Measurements from ENCODE around the gene SEMA4C. TPM values are rescaled to one million over a fixed set of nuclear protein-coding genes. Genes with fewer than 3 reads are reported as not detected.

Gene SEMA4C
- total and polyA plus RNA-seq, 5 donors: 19.3 to 28.5 (median 23.5) TPM

- WGBS: under 1% methylated on average over 103 of the region's 103 CpGs
- Histone ChIP-seq H3K4me3 (ENCODE audit: low read length) (peak within 1 kb of the TSS; percentile 92), H3K9me3 (ENCODE audit: control insufficient read depth, low read length) (no peaks in the 10 kb centered on the region), H3K27me3 (ENCODE audit: control insufficient read depth, insufficient read depth) (no peaks in the 10 kb centered on the region), H3K4me1 (ENCODE audit: control insufficient read depth, insufficient read depth, low read length) (peaks cover 25% of the 10 kb centered on the region), H3K27ac (ENCODE audit: low read length) (peak within 1 kb of the TSS; percentile 96)
- ATAC-seq: peak; percentile 98
- DNase-seq: peak; percentile 97 to 99 (median 99)
- intact Hi-C loops (cut with DNase I): no loop called here
Measured at GRCh38 chr2:96816127-96816835, 53.6 kb downstream of the SEMA4C start, which contains the start of gene CNNM3. Gene CNNM3, plus strand, starts transcription at chr2:96816268. Its CDS starts 10 bp downstream, at chr2:96816278.

- Histone ChIP-seq H3K4me3 (ENCODE audit: low read length) (peak overlapping the region; percentile 92), H3K4me1 (ENCODE audit: control insufficient read depth, insufficient read depth, low read length) (peaks cover 29% of the 10 kb centered on the region), H3K27me3 (ENCODE audit: control insufficient read depth, insufficient read depth) (no peaks in the 10 kb centered on the region), H3K9me3 (ENCODE audit: control insufficient read depth, low read length) (no peaks in the 10 kb centered on the region), H3K27ac (ENCODE audit: low read length) (peak overlapping the region; percentile 85)
- ATAC-seq (no peak), DNase-seq (peak in 2 of 3 donors; percentile 57 to 65)
- intact Hi-C loops (cut with DNase I): no loop called here
- 2% methylated on average over 60 of the region's 60 CpGs for WGBS
Measured at GRCh38 chr2:96815326-96816126, 54.4 kb downstream of the SEMA4C start.

- intact Hi-C loops (cut with DNase I): no loop called here
- Histone ChIP-seq H3K27ac (ENCODE audit: low read length) (no peak overlapping the region), H3K4me1 (ENCODE audit: control insufficient read depth, insufficient read depth, low read length) (peaks cover 21% of the 10 kb centered on the region)
Measured at GRCh38 chr2:96813656-96814055, 56.2 kb downstream of the SEMA4C start.

GRCh38 chr2:96811917-96812316, 58.0 kb downstream of the SEMA4C start:
- WGBS: 22% methylated on average over 3 of the region's 3 CpGs
- H3K27ac ChIP-seq (ENCODE audit: low read length): peak overlapping the region; percentile 61

More at GRCh38 chr2:96813656-96814055, 56.2 kb downstream of the SEMA4C start:
- WGBS: 90% methylated on average over 4 of the region's 4 CpGs
- Histone ChIP-seq H3K4me3 (ENCODE audit: low read length) (no peak overlapping the region), H3K27me3 (ENCODE audit: control insufficient read depth, insufficient read depth) (no peaks in the 10 kb centered on the region), H3K9me3 (ENCODE audit: control insufficient read depth, low read length) (no peaks in the 10 kb centered on the region)
- DNase-seq: no peak
- no peak for ATAC-seq

GRCh38 chr2:96810783-96811192, 59.1 kb downstream of the SEMA4C start:
- no peaks in the 10 kb centered on the region for H3K9me3 ChIP-seq (ENCODE audit: control insufficient read depth, low read length)
- DNase-seq (no peak), ATAC-seq (no peak)
- intact Hi-C loops (cut with DNase I): no loop called here
- whole genome bisulfite sequencing: 83% methylated on average over 5 of the region's 5 CpGs
- peaks cover 14% of the 10 kb centered on the region for H3K4me1 ChIP-seq (ENCODE audit: control insufficient read depth, insufficient read depth, low read length)
- H3K4me3 ChIP-seq (ENCODE audit: low read length): no peak overlapping the region
- peak overlapping the region; percentile 45 for H3K27ac ChIP-seq (ENCODE audit: low read length)
- H3K27me3 ChIP-seq (ENCODE audit: control insufficient read depth, insufficient read depth): no peaks in the 10 kb centered on the region

More at GRCh38 chr2:96811917-96812316, 58.0 kb downstream of the SEMA4C start:
- intact Hi-C loops (cut with DNase I): no loop called here
- Histone ChIP-seq H3K9me3 (ENCODE audit: control insufficient read depth, low read length) (no peaks in the 10 kb centered on the region), H3K27me3 (ENCODE audit: control insufficient read depth, insufficient read depth) (no peaks in the 10 kb centered on the region), H3K4me1 (ENCODE audit: control insufficient read depth, insufficient read depth, low read length) (peaks cover 14% of the 10 kb centered on the region), H3K4me3 (ENCODE audit: low read length) (no peak overlapping the region)
- DNase-seq (peak; percentile 79 to 86 (median 82)), ATAC-seq (peak in 1 of 2 donors; percentile 36)

- H3K4me3 ChIP-seq (ENCODE audit: low read length): no peak overlapping the region
- peaks cover 14% of the 10 kb centered on the region for H3K4me1 ChIP-seq (ENCODE audit: control insufficient read depth, insufficient read depth, low read length)
- intact Hi-C loops (cut with DNase I): no loop called here
- no peaks in the 10 kb centered on the region for H3K9me3 ChIP-seq (ENCODE audit: control insufficient read depth, low read length)
- 74% methylated on average over 12 of the region's 12 CpGs for WGBS
- peak overlapping the region; percentile 42 for H3K27ac ChIP-seq (ENCODE audit: low read length)
- H3K27me3 ChIP-seq (ENCODE audit: control insufficient read depth, insufficient read depth): no peaks in the 10 kb centered on the region
- ATAC-seq: peak in 1 of 2 donors; percentile 5
- no peak for DNase-seq
Measured at GRCh38 chr2:96809951-96810782, 59.7 kb downstream of the SEMA4C start.

Other genes starting within 250 kb of the SEMA4C start
- 10 to 100 TPM; 33.9 to 40.9 (median 34.8) TPM for gene KANSL3, start 231.8 kb downstream of the SEMA4C start, total RNA-seq
- 14.5 TPM for gene KANSL3, start 231.8 kb downstream of the SEMA4C start, polyA plus RNA-seq
- gene FER1L5, start 227.3 kb downstream of the SEMA4C start, total RNA-seq: under 1 TPM in 3 of 4 donors, not detected in 1; 0.11 to 0.17 (median 0.15) TPM
- gene FER1L5, start 227.3 kb downstream of the SEMA4C start, polyA plus RNA-seq: 0.05 TPM
- 10 to 100 TPM; 12.9 to 24.3 (median 19.9) TPM for gene LMAN2L, start 130.0 kb downstream of the SEMA4C start, total RNA-seq
- gene LMAN2L, start 130.0 kb downstream of the SEMA4C start, polyA plus RNA-seq: 16.7 TPM
- gene CNNM4, start 109.2 kb downstream of the SEMA4C start, total RNA-seq: 10 to 100 TPM; 10.4 to 24.9 (median 21.5) TPM
- gene CNNM4, start 109.2 kb downstream of the SEMA4C start, polyA plus RNA-seq: 10.4 TPM
- gene CNNM3, start 53.8 kb downstream of the SEMA4C start, total RNA-seq: 10 to 100 TPM in 3 of 4 donors, 1 to 10 TPM in 1; 8.6 to 14.5 (median 11.5) TPM
- gene CNNM3, start 53.8 kb downstream of the SEMA4C start, polyA plus RNA-seq: 7.2 TPM
- 10 to 100 TPM in 3 of 4 donors, 1 to 10 TPM in 1; 8.2 to 27.7 (median 17.3) TPM for gene ANKRD23, start 26.1 kb downstream of the SEMA4C start, total RNA-seq
- 27.0 TPM for gene ANKRD23, start 26.1 kb downstream of the SEMA4C start, polyA plus RNA-seq
- 10 to 100 TPM; 11.8 to 17.3 (median 14.1) TPM for gene ANKRD39, start 12.1 kb downstream of the SEMA4C start, total RNA-seq
- 23.3 TPM for gene ANKRD39, start 12.1 kb downstream of the SEMA4C start, polyA plus RNA-seq
- gene FAM178B, start 116.5 kb upstream of the SEMA4C start, total RNA-seq: under 1 TPM in 2 of 4 donors, not detected in 2; 0.49 to 0.85 TPM
- 0.86 TPM for gene FAM178B, start 116.5 kb upstream of the SEMA4C start, polyA plus RNA-seq
- gene FAHD2B, start 224.8 kb upstream of the SEMA4C start, total RNA-seq: 10 to 100 TPM; 18.4 to 37.0 (median 31.6) TPM
- 21.0 TPM for gene FAHD2B, start 224.8 kb upstream of the SEMA4C start, polyA plus RNA-seq
- gene ANKRD36, start 243.1 kb upstream of the SEMA4C start, total RNA-seq: 10 to 100 TPM in 1 of 4 donors, 1 to 10 TPM in 3; 8.2 to 10.6 (median 9.4) TPM
- gene ANKRD36, start 243.1 kb upstream of the SEMA4C start, polyA plus RNA-seq: 3.3 TPM